ENCODE measurements around the gene ARHGAP8.

ARHGAP8 gene

GRCh38 chr22:44880610-44881290, 128.4 kb downstream of the ARHGAP8 start:
- H3K36me3 ChIP-seq (ENCODE audit: insufficient read depth, low read length): no peaks in the 10 kb centered on the region
- H2AFZ ChIP-seq (ENCODE audit: low read length, unreplicated experiment): no peak overlapping the region
- no peaks in the 10 kb centered on the region for H3K27me3 ChIP-seq (ENCODE audit: insufficient read depth, low read length)
- no peaks in the 10 kb centered on the region for H3K4me1 ChIP-seq (ENCODE audit: control insufficient read depth, insufficient read depth, low read length, unreplicated experiment)
- H3K4me3 ChIP-seq (ENCODE audit: low read depth, low read length): no peak overlapping the region
- no peak overlapping the region for H3K27ac ChIP-seq (ENCODE audit: low read depth, low read length)
- no peaks in the 10 kb centered on the region for H3K79me2 ChIP-seq (ENCODE audit: control insufficient read depth, insufficient read depth, low read length, unreplicated experiment)

GRCh38 chr22:44881624-44882023, 129.2 kb downstream of the ARHGAP8 start:
- Histone ChIP-seq H3K36me3 (ENCODE audit: insufficient read depth, low read length) (no peaks in the 10 kb centered on the region), H3K4me3 (ENCODE audit: low read depth, low read length) (no peak overlapping the region), H3K27ac (ENCODE audit: low read depth, low read length) (no peak overlapping the region)

GRCh38 chr22:44882226-44882905, 130.0 kb downstream of the ARHGAP8 start:
- H2AFZ ChIP-seq (ENCODE audit: low read length, unreplicated experiment): no peak overlapping the region
- H3K79me2 ChIP-seq (ENCODE audit: control insufficient read depth, insufficient read depth, low read length, unreplicated experiment): no peaks in the 10 kb centered on the region
- H3K4me1 ChIP-seq (ENCODE audit: control insufficient read depth, insufficient read depth, low read length, unreplicated experiment): no peaks in the 10 kb centered on the region
- no peak overlapping the region for H3K27ac ChIP-seq (ENCODE audit: low read depth, low read length)
- H3K4me3 ChIP-seq (ENCODE audit: low read depth, low read length): no peak overlapping the region
- H3K27me3 ChIP-seq (ENCODE audit: insufficient read depth, low read length): no peaks in the 10 kb centered on the region
- H3K36me3 ChIP-seq (ENCODE audit: insufficient read depth, low read length): no peaks in the 10 kb centered on the region

More at GRCh38 chr22:44881624-44882023, 129.2 kb downstream of the ARHGAP8 start:
- Histone ChIP-seq H2AFZ (ENCODE audit: low read length, unreplicated experiment) (no peak overlapping the region), H3K27me3 (ENCODE audit: insufficient read depth, low read length) (no peaks in the 10 kb centered on the region), H3K79me2 (ENCODE audit: control insufficient read depth, insufficient read depth, low read length, unreplicated experiment) (no peaks in the 10 kb centered on the region), H3K4me1 (ENCODE audit: control insufficient read depth, insufficient read depth, low read length, unreplicated experiment) (no peaks in the 10 kb centered on the region)

GRCh38 chr22:44883011-44883421, 130.6 kb downstream of the ARHGAP8 start:
- Histone ChIP-seq H3K27ac (ENCODE audit: low read depth, low read length) (no peak overlapping the region), H2AFZ (ENCODE audit: low read length, unreplicated experiment) (no peak overlapping the region), H3K36me3 (ENCODE audit: insufficient read depth, low read length) (no peaks in the 10 kb centered on the region), H3K4me3 (ENCODE audit: low read depth, low read length) (no peak overlapping the region), H3K79me2 (ENCODE audit: control insufficient read depth, insufficient read depth, low read length, unreplicated experiment) (no peaks in the 10 kb centered on the region), H3K4me1 (ENCODE audit: control insufficient read depth, insufficient read depth, low read length, unreplicated experiment) (no peaks in the 10 kb centered on the region), H3K27me3 (ENCODE audit: insufficient read depth, low read length) (no peaks in the 10 kb centered on the region)

GRCh38 chr22:44884562-44884961, 132.2 kb downstream of the ARHGAP8 start:
- Histone ChIP-seq H3K4me3 (ENCODE audit: low read depth, low read length) (no peak overlapping the region), H3K27ac (ENCODE audit: low read depth, low read length) (no peak overlapping the region), H3K4me1 (ENCODE audit: control insufficient read depth, insufficient read depth, low read length, unreplicated experiment) (no peaks in the 10 kb centered on the region), H2AFZ (ENCODE audit: low read length, unreplicated experiment) (no peak overlapping the region), H3K79me2 (ENCODE audit: control insufficient read depth, insufficient read depth, low read length, unreplicated experiment) (no peaks in the 10 kb centered on the region), H3K36me3 (ENCODE audit: insufficient read depth, low read length) (no peaks in the 10 kb centered on the region), H3K27me3 (ENCODE audit: insufficient read depth, low read length) (no peaks in the 10 kb centered on the region)

GRCh38 chr22:44884968-44885805, 132.8 kb downstream of the ARHGAP8 start:
- Histone ChIP-seq H3K4me1 (ENCODE audit: control insufficient read depth, insufficient read depth, low read length, unreplicated experiment) (no peaks in the 10 kb centered on the region), H3K4me3 (ENCODE audit: low read depth, low read length) (no peak overlapping the region), H3K27me3 (ENCODE audit: insufficient read depth, low read length) (no peaks in the 10 kb centered on the region), H3K36me3 (ENCODE audit: insufficient read depth, low read length) (no peaks in the 10 kb centered on the region), H2AFZ (ENCODE audit: low read length, unreplicated experiment) (no peak overlapping the region), H3K79me2 (ENCODE audit: control insufficient read depth, insufficient read depth, low read length, unreplicated experiment) (no peaks in the 10 kb centered on the region), H3K27ac (ENCODE audit: low read depth, low read length) (no peak overlapping the region)

GRCh38 chr22:44885806-44886360, 133.5 kb downstream of the ARHGAP8 start:
- Histone ChIP-seq H3K4me3 (ENCODE audit: low read depth, low read length) (no peak overlapping the region), H3K36me3 (ENCODE audit: insufficient read depth, low read length) (no peaks in the 10 kb centered on the region), H3K27me3 (ENCODE audit: insufficient read depth, low read length) (no peaks in the 10 kb centered on the region), H3K79me2 (ENCODE audit: control insufficient read depth, insufficient read depth, low read length, unreplicated experiment) (no peaks in the 10 kb centered on the region), H3K4me1 (ENCODE audit: control insufficient read depth, insufficient read depth, low read length, unreplicated experiment) (no peaks in the 10 kb centered on the region), H3K27ac (ENCODE audit: low read depth, low read length) (no peak overlapping the region), H2AFZ (ENCODE audit: low read length, unreplicated experiment) (no peak overlapping the region)

GRCh38 chr22:44887941-44888366, 135.6 kb downstream of the ARHGAP8 start:
- Histone ChIP-seq H3K27ac (ENCODE audit: low read depth, low read length) (no peak overlapping the region), H3K36me3 (ENCODE audit: insufficient read depth, low read length) (no peaks in the 10 kb centered on the region), H3K27me3 (ENCODE audit: insufficient read depth, low read length) (no peaks in the 10 kb centered on the region), H3K4me1 (ENCODE audit: control insufficient read depth, insufficient read depth, low read length, unreplicated experiment) (no peaks in the 10 kb centered on the region), H3K79me2 (ENCODE audit: control insufficient read depth, insufficient read depth, low read length, unreplicated experiment) (no peaks in the 10 kb centered on the region), H3K4me3 (ENCODE audit: low read depth, low read length) (no peak overlapping the region), H2AFZ (ENCODE audit: low read length, unreplicated experiment) (no peak overlapping the region)

- no peak overlapping the region for H3K4me3 ChIP-seq (ENCODE audit: low read depth, low read length)
- H3K27ac ChIP-seq (ENCODE audit: low read depth, low read length): no peak overlapping the region
- no peaks in the 10 kb centered on the region for H3K36me3 ChIP-seq (ENCODE audit: insufficient read depth, low read length)
- no peaks in the 10 kb centered on the region for H3K4me1 ChIP-seq (ENCODE audit: control insufficient read depth, insufficient read depth, low read length, unreplicated experiment)
- no peaks in the 10 kb centered on the region for H3K79me2 ChIP-seq (ENCODE audit: control insufficient read depth, insufficient read depth, low read length, unreplicated experiment)
- H2AFZ ChIP-seq (ENCODE audit: low read length, unreplicated experiment): no peak overlapping the region
- no peaks in the 10 kb centered on the region for H3K27me3 ChIP-seq (ENCODE audit: insufficient read depth, low read length)
Measured at GRCh38 chr22:44888491-44889254, 136.3 kb downstream of the ARHGAP8 start.

Data from ACC112 (cell line).